Middle frontal gyrus (tissue), 1 donor: ENCODE data around the gene C17orf107.

Experiments
- DNase-seq: peaks from one replicate; pipeline ENCODE4 v3.0.0-alpha.2; 2015; ENCODE audit warnings: low spot score; ENCODE audit errors: extremely low spot score

C17orf107 gene

DNA sequence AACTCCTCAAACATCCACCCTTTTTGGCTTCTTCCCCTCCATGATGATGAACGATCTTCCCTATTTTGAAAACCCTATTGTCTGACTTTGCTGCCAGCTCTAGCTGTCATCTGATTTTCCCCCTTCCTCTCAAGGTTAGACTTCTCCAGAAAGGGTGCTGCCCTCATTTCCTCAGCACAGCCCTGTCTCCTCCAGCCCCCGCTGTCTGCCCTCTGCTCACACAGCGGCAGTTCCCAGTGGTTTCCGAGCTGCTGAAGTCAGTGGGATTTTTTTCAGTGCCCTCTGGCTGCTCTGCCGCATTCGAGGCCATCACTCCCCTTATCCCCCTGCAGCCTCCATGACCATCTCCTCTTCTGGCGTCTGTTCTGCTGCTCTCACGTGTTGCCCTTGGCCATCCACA is 26.6 kb upstream of the C17orf107 start:
- no peak for DNase-seq

DNA sequence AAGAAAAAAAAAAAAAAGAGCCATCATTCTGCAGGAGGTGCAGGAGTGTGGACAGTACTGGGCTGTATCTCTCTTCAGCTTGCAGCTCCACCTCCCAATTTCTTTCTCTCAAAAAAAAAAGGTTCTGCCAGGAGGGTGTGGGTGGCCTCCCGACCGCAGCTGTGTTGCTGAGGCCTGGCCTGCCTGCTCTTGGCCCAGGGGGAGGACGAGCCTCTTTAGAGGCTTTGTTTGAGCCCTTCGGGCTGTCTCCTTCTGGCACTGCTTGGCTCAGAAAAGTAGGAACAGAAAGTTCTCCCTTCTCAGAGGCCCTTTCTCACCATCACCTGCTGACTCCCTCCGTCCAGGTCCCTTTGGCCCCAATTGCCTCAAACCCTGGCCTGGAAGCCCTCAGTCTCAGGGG is 22.2 kb upstream of the C17orf107 start:
- DNase-seq, result no peak

- no peak for DNase-seq
These were observed 19.7 kb upstream of the C17orf107 start for GRCh38 chr17:4879601-4880000.

DNA sequence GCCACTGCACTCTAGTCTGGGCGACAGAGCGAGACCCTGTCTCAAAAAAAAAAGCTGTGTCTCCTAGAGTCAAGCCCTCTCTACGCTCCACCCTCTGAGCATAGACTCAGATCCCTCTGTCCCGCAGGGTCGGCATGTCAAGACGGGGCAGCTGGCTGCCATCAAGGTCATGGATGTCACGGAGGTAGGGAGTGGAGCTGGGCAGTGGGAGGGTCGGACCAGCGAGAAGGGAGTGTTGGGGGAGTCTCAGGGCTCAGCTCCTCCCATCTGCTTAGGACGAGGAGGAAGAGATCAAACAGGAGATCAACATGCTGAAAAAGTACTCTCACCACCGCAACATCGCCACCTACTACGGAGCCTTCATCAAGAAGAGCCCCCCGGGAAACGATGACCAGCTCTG is 18.5 kb upstream of the C17orf107 start:
- no peak for DNase-seq

GRCh38 chr17:4881761-4882555 is 17.4 kb upstream of the C17orf107 start:
- no peak for DNase-seq

GRCh38 chr17:4884489-4884888 is 14.8 kb upstream of the C17orf107 start:
- DNase-seq, result no peak

GRCh38 chr17:4886830-4887229 is 12.5 kb upstream of the C17orf107 start:
- no peak for DNase-seq

- DNase-seq, result no peak
These were observed 11.8 kb upstream of the C17orf107 start for GRCh38 chr17:4887581-4887980.

GRCh38 chr17:4891411-4892410 is 7.6 kb upstream of the C17orf107 start:
- no peak for DNase-seq

DNA sequence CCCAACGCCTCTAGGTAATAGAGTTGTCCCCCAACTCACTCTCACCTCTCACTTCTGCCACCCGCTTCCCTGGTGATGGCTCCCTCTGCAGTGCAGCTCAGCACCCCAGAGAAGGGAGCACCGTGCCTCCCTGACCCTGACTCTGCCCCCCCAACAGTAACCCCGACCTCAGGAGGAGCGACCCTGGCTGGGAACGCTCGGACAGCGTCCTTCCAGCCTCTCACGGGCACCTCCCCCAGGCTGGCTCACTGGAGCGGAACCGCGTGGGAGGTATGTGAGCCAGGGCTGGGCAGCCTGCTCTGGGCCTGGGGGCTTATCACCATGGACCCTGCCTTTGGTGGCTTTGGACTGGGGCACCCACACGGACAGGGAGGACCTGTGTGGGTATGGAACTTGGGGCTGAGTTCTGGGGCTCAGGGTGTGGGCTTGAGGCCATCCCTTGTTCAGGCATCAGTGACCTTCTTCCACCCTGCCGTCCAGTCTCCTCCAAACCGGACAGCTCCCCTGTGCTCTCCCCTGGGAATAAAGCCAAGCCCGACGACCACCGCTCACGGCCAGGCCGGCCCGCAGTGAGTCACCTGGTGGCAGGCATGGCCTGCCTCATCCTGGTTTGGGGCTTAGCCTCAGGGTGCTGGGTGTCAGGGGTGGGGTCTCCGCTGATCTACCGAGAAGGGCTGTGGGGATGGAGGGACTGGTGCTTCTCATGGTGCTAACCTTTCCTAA is 6.7 kb upstream of the C17orf107 start:
- no peak for DNase-seq

DNA sequence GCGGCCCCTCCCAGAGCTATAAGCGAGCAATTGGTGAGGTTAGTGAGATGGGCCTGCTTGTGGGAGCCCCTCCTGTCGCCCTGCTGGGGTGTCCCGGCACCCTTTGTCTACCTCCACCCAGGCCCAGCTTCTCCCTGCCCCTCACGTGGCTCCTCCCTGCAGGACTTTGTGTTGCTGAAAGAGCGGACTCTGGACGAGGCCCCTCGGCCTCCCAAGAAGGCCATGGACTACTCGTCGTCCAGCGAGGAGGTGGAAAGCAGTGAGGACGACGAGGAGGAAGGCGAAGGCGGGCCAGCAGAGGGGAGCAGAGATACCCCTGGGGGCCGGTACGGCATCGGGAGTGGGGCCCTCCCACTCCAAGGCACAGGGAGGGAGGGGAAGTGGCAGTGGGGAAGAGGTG is 6.1 kb upstream of the C17orf107 start:
- no peak for DNase-seq

DNA sequence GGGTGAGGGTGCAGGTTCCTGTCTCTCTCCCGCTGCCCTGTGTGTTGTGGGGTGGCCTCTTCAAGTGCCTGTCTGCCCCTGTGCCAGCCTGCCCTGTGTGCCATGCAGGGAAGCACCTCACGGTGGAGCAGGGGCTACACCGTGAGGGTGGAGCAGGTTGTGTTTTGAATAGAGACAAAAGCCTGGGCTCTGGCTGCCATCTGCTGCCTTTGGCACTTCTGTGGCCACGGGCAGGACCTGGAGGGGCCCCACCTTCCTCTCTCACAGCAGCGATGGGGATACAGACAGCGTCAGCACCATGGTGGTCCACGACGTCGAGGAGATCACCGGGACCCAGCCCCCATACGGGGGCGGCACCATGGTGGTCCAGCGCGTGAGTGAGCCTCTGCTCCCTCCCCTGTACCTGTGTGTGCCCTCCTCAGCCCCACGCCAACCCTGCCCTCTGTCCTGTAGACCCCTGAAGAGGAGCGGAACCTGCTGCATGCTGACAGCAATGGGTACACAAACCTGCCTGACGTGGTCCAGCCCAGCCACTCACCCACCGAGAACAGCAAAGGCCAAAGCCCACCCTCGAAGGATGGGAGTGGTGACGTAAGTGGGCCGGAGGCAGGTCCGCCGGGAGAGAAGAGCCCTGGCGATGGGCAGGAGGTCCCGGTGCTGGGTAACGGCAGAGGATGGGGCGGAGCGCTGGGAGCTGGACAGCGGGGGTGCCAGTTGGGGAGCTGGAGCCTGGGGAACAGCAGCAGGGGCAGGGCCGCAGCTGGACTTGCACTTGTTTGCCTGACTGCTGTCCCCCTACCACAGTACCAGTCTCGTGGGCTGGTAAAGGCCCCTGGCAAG is 5.4 kb upstream of the C17orf107 start:
- no peak for DNase-seq

- DNase-seq, result no peak
These were observed 4.2 kb upstream of the C17orf107 start for GRCh38 chr17:4895121-4895520.

DNA sequence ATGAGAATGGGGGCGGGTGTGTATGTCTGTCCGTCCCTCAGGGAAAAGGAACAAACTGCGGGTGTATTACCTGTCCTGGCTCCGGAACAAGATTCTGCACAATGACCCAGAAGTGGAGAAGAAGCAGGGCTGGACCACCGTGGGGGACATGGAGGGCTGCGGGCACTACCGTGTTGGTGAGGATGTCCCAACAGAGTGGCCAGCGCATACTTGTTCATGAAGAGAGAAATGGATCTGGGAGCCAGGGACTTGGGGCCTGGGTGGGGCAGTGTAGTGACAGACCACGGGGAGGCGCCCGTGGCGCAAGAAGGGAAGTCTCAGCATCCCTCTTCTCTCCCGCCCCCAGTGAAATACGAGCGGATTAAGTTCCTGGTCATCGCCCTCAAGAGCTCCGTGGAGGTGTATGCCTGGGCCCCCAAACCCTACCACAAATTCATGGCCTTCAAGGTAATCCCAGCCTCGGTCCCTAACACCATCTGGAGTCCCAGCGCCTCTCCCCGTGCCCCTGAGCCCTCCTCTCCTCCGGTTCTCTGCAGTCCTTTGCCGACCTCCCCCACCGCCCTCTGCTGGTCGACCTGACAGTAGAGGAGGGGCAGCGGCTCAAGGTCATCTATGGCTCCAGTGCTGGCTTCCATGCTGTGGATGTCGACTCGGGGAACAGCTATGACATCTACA is 3.5 kb upstream of the C17orf107 start:
- DNase-seq, result no peak

DNA sequence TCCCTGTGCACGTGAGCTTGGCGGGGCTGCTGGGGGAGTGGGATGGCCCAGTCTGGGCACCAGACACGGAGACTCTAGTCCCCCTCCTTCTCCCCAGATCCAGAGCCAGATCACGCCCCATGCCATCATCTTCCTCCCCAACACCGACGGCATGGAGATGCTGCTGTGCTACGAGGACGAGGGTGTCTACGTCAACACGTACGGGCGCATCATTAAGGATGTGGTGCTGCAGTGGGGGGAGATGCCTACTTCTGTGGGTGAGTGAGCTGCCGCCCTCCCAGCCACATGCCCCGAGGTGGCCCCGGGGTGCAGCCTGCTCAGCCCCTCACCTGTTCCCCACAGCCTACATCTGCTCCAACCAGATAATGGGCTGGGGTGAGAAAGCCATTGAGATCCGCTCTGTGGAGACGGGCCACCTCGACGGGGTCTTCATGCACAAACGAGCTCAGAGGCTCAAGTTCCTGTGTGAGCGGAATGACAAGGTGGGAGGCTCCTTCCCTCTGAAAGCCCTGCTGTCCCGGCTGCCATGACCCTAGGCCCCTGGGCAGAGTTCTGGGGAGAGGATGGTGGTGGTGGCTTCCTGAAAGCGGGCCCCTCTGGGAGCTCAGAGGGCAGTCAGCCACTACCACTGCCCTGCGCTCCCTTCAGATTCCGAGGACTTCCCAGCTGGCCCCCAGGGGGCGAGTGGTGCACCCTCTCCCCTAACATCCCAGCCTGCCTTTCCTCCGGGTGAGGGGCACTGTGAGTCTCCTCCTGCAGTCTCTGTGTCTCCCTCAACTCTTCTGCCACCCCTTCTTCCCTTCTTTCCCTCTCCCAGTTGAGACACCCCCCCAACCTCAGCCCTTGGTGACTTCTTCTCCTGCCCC is 2.8 kb upstream of the C17orf107 start:
- no peak for DNase-seq

GRCh38 chr17:4897198-4897687 is 2.1 kb upstream of the C17orf107 start:
- DNase-seq, result no peak

- no peak for DNase-seq
These were observed 1.6 kb upstream of the C17orf107 start for GRCh38 chr17:4897785-4898184.

GRCh38 chr17:4898351-4898750 is 985 bp upstream of the C17orf107 start:
- no peak for DNase-seq

DNA sequence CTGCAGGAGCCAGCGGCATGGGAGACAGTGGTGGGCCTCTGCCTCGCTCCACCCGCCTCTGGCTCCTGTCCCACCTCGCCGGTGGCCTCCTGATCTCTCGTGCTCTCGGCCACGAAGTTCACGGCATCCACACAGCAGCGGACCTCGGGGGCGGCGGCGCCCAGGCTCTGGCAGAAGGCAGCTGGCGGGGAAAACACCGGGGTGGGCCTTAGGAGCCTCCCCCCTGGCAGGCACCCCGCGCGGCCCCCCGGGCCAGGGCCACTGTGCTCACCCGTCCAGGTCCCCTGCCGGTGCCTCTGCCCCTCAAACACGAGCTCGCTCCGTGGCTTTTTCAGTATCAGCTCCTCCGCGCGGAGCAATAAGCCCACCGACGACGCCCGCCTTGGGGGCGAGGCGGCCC is 409 bp upstream of the C17orf107 start:
- DNase-seq, result no peak
